Progenitor cell of endocrine pancreas (in vitro differentiated cells): Measurements from ENCODE around the gene CLSTN2. TPM values are rescaled to one million over a fixed set of nuclear protein-coding genes. Genes with fewer than 3 reads are reported as not detected.

Source experiments
- DNase-seq: peaks from one replicate; pipeline ENCODE4 v3.0.0; 2021; ENCODE audit warnings: low spot score; ENCODE audit not compliant: unreplicated experiment
- H3K27ac Mint-ChIP-seq: 2 replicates; pipeline ENCODE4 v1.8.0; 2021; ENCODE audit warnings: mild to moderate bottlenecking, moderate library complexity, mixed read lengths
- H3K27me3 Mint-ChIP-seq: 2 replicates; pipeline ENCODE4 v1.8.0; 2021; ENCODE audit warnings: mixed read lengths
- H3K36me3 Mint-ChIP-seq: 2 replicates; pipeline ENCODE4 v1.8.0; 2022; ENCODE audit warnings: mixed read lengths; ENCODE audit not compliant: insufficient read depth
- H3K4me1 Mint-ChIP-seq: 2 replicates; pipeline ENCODE4 v1.8.0; 2021; ENCODE audit warnings: low read depth, mixed read lengths
- H3K4me3 Mint-ChIP-seq: 2 replicates; pipeline ENCODE4 v1.8.0; 2021; ENCODE audit warnings: low read depth, mild to moderate bottlenecking, moderate library complexity, mixed read lengths
- H3K9me3 Mint-ChIP-seq: 2 replicates; pipeline ENCODE4 v1.8.0; 2021; ENCODE audit warnings: low read depth, mixed read lengths
- total RNA-seq: library from RNA; stranded (reverse); gene quantifications from 2 replicates; pipeline ENCODE4 v1.2.1, GENCODE V29; 2021
- TF ChIP-seq, protein P1 (sequence below): fragments of 200-600 bp; sonication (generic); IDR thresholded peaks from one replicate; pipeline ENCODE4 v1.5.0; 2021; ENCODE audit warnings: antibody characterized with exemption, mild to moderate bottlenecking; ENCODE audit not compliant: unreplicated experiment

The CLSTN2 gene
- total RNA-seq, 1 donor from 2014 or later: 2.8 TPM

GRCh38 chr3:139985576-139985975 is 50.6 kb downstream of the CLSTN2 start:
- no peaks in the 10 kb centered on the region for H3K4me1 Mint-ChIP-seq
- TF ChIP-seq, protein P1, sequence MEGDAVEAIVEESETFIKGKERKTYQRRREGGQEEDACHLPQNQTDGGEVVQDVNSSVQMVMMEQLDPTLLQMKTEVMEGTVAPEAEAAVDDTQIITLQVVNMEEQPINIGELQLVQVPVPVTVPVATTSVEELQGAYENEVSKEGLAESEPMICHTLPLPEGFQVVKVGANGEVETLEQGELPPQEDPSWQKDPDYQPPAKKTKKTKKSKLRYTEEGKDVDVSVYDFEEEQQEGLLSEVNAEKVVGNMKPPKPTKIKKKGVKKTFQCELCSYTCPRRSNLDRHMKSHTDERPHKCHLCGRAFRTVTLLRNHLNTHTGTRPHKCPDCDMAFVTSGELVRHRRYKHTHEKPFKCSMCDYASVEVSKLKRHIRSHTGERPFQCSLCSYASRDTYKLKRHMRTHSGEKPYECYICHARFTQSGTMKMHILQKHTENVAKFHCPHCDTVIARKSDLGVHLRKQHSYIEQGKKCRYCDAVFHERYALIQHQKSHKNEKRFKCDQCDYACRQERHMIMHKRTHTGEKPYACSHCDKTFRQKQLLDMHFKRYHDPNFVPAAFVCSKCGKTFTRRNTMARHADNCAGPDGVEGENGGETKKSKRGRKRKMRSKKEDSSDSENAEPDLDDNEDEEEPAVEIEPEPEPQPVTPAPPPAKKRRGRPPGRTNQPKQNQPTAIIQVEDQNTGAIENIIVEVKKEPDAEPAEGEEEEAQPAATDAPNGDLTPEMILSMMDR: no peak
- H3K36me3 Mint-ChIP-seq: no peaks in the 10 kb centered on the region
- H3K4me3 Mint-ChIP-seq: no peak overlapping the region
- no peak for DNase-seq
- no peak overlapping the region for H3K27ac Mint-ChIP-seq
- no peaks in the 10 kb centered on the region for H3K9me3 Mint-ChIP-seq
- H3K27me3 Mint-ChIP-seq: peaks cover 7% of the 10 kb centered on the region

GRCh38 chr3:139987908-139988307 is 52.9 kb downstream of the CLSTN2 start:
- Mint-ChIP-seq H3K27me3 (peaks cover 7% of the 10 kb centered on the region), H3K4me1 (no peaks in the 10 kb centered on the region), H3K27ac (no peak overlapping the region), H3K36me3 (no peaks in the 10 kb centered on the region), H3K9me3 (no peaks in the 10 kb centered on the region), H3K4me3 (no peak overlapping the region)
- DNase-seq: no peak
- TF ChIP-seq, protein P1: no peak

- DNase-seq: no peak
- no peak overlapping the region for H3K4me3 Mint-ChIP-seq
- no peaks in the 10 kb centered on the region for H3K4me1 Mint-ChIP-seq
- H3K27ac Mint-ChIP-seq: no peak overlapping the region
- TF ChIP-seq, protein P1: no peak
- H3K36me3 Mint-ChIP-seq: no peaks in the 10 kb centered on the region
- no peaks in the 10 kb centered on the region for H3K9me3 Mint-ChIP-seq
- peaks cover 7% of the 10 kb centered on the region for H3K27me3 Mint-ChIP-seq
Measured at GRCh38 chr3:139988472-139989156, 53.6 kb downstream of the CLSTN2 start.

DNA sequence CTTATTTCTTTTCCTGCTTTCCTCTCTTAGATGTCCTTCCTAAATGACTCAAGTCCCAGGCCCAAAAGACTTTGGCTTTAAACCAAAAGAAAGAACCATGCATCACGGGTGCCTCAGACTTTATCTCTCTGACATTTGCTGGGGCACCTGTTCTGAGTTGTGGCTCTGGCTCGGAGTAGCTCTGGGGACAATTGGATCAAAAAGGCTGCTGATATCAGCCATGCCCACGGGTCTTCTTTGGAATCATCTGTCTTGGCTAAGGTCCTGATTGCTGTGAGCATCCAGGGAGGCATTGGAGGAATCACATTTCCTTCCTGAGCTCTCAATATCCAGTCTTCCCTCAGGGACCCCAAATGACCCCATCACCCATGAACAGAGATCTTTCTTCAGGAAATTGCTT is 59.9 kb downstream of the CLSTN2 start:
- TF ChIP-seq, protein P1: no peak
- Mint-ChIP-seq H3K27me3 (peaks cover 8% of the 10 kb centered on the region), H3K36me3 (no peaks in the 10 kb centered on the region), H3K4me3 (no peak overlapping the region), H3K4me1 (no peaks in the 10 kb centered on the region), H3K9me3 (no peaks in the 10 kb centered on the region), H3K27ac (no peak overlapping the region)
- no peak for DNase-seq

DNA sequence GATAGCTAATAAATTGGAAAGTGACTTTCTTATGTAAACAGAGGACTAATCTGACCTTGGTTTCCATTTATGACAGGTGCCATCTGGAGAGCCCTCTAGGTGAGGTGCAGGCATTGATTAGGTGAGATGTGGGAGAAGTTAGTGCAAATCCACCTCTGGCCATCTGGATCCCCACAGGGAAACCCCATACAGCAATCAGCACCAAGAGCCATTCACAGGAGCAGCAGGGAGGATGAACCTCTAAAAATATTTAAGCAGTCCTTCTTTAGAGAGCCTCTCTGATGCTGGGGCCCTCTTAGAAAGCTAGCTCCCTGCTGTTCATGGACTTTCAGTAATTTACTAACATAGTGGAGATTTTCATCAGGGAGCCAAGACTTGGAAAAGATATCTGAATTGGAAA is 69.3 kb downstream of the CLSTN2 start:
- TF ChIP-seq, protein P1: no peak
- peaks cover 2% of the 10 kb centered on the region for H3K4me1 Mint-ChIP-seq
- no peaks in the 10 kb centered on the region for H3K36me3 Mint-ChIP-seq
- peaks cover 6% of the 10 kb centered on the region for H3K9me3 Mint-ChIP-seq
- H3K4me3 Mint-ChIP-seq: no peak overlapping the region
- no peak for DNase-seq
- peaks cover 9% of the 10 kb centered on the region for H3K27me3 Mint-ChIP-seq
- no peak overlapping the region for H3K27ac Mint-ChIP-seq
